ENCODE results near the gene CDX1.

The CDX1 gene

DNA sequence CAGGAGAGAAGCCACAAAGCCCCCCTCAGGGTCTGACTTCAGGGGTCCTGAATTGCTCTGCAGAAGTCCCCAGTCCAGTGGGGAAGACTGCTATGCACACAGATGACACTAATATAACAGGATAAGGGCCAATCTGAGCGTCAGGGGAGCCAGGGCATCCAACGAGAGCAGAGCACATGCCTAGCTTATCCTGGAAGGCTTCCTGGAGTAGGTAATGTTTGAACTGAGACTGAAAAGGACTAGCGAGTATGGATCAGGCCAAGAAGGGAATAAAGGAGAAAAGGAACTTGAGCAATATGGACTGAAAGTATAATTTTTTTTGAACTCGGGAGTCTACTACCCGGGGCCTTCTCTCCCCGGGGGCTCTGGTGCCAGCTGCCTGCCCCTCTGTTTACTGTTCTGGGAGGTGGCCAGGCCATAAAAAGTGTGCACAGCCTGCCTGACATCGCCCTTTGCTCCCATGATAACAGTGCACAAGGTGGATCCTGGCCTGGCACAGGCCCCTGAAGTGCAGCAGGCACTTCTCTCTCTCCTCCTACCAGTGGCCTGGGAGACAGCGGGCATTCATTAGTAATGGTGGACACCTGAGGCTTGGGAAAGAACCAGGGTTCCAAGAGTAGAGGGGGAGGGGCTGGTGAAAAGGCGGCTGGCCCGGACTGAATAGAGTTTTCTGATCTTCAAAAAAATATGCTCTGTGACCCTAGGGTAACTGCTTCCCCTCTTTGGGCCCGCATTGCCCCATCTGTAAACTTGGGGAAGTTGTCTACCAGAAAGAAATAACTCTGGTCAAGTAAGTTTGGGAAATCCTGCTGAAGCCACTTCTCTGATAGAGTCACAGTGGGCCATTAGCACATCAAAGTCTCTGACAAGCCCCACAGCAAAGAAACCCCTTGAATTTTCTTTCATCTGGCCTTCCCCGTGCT is 18.7 kb downstream of the CDX1 start:
- DNase-seq, result no peak

DNA sequence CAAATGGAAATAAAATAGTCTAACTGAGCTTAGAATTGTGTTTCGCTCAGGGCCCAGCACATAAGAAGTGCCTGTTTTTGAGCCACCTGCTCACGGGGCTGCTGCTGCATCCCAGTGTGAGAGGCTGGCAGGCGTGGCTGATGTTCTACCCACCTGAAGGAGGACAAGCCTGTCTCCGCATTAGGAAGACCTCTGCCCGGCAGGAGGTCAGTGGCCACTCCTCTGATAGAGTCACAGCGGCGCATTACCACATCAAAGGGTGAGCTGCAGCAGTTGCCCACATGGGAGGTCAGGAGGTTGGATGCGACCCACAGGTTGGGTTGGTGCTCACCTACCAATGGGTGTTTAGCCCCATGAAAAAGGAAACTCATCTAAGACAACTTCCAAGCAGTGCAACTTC is 19.6 kb downstream of the CDX1 start:
- DNase-seq, result no peak

DNA sequence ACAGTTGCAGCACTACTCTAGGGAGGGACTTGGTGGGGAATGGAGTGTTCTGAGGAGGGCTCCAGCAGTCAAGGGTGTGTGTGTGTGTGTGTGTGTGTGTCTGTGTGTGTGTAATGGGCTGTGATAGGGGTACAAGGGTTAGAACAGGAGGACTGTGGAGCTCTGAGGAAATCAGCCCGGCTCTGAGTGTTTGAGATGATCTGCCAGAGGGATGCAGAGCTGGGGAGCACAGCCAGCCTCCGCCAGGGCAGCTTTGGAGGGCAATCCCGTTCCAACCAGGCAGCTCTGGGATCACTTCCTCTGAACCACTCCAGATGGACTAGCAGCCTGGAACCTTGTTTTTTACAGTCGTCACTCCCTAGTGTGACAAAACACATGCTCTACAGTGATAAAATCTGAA is 20.3 kb downstream of the CDX1 start:
- no peak for DNase-seq

DNA sequence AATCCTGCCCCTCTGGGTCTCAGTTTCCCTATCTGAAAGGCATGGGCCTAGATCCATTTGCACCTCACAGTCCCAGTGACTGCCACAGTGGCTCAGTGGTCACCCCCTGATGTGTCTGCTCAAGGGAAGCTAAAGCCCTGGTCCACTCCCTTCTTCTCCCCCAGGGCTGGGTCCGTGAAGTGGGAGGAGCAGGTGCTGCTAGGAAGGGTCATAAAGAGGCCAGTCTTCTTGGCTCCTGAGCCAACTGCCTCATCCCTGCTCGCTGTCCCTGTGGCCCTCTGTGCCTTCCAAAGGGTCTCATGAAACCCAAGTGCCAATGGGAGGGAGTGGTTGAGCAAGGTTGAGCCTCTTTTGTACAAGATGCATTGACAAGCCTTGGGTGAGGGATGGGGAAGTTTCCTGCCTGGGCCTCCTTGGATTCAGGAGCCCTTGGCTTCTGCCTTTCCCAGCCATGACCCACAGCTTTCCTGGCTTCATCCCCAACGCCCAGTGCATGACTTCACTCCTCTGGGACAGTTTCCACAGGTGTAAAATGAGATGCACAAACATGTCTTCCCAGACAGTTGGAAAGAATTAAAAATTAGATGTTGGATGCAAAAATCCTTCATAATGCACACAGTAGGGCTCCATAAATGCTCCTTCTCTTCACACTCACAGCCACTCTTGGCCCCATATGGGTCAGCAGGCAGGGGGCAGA is 21.7 kb downstream of the CDX1 start:
- no peak for DNase-seq

DNA sequence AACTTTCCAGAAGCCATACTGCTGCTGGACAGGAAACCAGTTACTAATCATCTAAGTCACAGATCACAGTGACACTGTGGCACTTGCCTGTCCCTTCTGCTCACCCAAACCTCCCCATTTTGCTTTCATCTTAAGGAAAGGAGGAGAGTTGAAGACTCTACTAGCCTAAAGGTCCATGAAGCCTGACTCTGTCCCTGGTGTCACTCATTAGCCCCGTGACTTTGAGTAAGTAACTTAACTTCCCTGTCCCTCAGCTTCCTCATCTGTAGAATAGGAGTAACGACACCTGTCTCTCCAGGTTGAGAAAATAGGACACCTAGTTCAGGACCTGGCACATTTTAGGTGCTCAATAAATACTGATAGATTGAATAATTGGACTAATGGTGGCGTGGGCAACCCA is 22.7 kb downstream of the CDX1 start:
- no peak for DNase-seq

DNA sequence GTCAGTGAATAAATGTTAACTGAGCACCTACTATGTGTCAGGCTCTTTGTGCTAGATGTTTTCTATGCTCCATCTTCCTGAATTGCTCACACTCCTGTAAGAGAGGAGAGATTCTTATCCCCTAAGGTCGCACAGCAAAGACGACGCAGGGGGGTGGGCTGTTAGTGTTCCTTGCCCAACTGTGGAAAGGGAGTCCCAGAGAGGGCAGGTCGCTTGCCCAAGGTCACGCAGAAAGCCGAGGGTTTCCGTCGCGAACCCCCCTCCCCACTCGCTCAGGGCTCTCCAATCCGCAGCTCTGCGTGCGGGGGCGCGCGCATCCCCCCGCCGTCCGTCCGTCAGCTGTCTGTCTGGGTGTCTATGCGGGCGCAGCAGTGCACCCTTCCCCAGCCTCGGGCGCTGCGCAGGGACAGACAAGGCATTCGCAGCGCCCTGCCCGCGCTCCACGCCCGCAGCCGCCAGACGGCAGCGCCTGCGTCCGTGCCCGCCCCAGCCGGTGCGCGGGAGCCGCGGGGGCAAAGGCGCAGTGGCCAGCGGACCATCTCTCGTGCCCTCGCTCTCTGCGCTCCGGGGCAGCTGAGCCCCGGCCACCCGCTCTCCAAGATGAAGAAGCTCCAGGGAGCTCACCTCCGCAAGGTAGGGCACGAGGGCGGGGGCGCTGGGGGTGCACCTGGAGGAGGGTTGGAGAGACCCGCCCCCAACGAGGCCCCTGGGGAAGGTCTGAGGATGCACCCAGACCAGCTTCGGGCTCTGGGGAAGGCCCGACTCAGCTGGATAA is 23.3 kb downstream of the CDX1 start, which contains the start of gene SLC6A7:
Gene SLC6A7 (plus strand): TSS at position 335 of the 775 bp plus-strand sequence. CDS start 266 bp downstream, at position 601.
- DNase-seq, result no peak

DNA sequence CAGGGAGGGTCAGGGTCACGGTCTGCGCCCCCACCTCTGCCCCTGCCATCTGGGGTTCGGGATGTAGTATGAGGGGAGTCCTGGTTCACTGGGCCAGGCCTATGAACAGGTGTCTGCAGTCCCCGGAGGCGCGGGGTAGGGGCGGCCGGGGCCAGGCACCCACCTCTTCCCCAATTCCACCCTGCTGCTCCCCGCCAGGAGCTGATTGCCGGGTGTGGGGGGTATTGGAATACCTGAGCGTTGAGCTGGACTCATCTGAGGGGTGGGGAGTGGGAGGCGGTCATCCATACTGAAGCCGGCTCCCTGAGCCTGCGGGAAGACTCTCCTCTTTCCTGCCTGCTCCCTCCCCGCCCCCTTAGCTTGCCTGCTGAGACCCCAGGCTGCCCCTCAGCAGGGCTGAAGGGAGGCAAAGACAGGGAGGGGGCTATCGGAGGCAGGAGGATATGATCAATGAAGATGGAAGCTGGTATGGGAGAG is 24.0 kb downstream of the CDX1 start:
- no peak for DNase-seq

DNA sequence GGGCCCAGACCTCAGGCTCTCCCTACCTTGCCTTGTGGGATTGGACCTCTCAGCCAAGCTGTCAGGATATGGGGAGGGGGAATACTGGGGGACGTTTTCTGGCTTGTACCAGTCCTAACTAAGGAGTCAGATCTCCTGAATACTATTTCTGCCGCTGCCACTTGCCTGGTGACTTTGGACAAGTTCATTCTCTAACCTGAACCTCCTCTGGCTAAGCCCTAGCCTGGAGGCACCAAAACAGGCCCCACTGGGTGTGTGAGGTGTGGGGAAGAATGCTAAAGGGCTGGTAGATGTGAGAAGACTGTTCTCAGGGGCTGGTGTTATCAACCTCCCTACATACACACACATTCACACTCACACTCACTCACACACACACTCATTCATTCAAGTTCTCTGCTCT is 24.4 kb downstream of the CDX1 start:
- no peak for DNase-seq

DNA sequence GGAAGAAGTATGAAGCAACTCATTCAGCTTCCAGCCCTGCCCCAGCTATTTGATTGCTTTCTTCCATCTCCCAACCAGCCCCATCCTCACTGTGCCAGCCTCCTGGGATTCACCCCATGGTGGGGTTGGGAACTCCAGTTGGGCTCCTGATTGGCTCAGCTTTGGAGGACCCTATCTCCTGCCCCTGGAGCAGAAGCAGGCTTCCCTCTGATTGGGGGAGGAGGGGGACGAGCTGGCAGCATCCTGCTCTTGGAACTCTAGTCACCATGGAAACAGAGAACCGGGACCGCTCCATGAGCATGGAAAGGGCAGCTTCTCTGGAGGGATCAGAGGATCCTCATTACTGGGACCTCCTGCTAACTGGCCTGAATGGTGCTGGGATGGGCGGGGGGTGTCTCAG is 25.9 kb downstream of the CDX1 start:
- no peak for DNase-seq

DNA sequence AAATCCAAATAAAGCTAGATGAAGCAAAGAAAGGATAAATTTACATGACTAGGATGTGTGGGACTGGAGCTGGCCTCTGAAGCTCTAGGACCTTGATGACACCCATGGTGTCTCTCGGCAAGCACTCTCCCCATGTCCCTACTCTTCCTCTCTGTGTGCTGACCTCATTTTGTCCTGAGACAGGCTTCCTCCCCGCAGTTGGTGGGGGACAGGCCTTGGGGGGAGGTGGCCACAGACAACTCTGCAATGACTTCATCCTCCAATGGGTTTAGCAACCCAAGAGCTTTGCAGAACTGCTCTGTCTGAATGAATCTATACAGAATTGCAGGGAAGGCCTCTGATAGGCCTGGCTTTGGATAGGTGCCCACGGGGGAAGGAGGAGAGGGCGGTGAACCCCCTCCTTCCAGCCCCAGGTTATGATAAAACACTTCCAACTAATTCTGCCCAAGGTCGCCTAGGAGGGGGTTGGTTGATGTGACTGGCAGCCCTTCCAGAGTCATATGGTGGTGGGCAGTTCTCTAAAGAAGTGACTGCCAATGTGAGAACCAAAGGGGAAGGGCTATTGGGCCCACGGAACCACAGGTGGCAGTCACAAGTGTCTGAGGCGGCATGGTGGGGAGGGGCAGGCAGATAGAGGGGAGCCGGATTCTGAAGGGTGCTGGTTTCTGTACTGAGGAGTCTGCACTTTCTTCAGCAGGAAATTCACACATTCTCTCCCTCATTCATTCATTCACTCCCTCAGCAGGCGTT is 29.3 kb downstream of the CDX1 start:
- no peak for DNase-seq

DNA sequence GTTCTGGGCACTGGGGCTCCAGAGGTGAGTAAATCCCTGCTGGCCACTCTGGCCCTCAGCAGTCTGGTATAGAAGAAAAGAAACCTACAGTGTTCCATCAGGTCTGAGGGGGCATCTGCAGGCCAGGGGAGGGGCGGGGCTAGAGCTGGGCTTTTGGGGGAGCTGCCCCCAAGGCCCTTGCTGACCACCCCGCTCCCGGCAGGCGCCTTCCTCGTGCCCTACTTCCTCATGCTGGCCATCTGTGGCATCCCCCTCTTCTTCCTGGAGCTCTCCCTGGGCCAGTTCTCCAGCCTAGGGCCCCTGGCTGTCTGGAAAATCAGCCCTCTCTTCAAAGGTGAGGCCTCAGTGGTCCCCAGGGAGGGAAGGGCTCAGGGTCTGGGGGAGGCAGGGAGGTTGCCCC is 29.9 kb downstream of the CDX1 start:
- DNase-seq, result no peak

DNA sequence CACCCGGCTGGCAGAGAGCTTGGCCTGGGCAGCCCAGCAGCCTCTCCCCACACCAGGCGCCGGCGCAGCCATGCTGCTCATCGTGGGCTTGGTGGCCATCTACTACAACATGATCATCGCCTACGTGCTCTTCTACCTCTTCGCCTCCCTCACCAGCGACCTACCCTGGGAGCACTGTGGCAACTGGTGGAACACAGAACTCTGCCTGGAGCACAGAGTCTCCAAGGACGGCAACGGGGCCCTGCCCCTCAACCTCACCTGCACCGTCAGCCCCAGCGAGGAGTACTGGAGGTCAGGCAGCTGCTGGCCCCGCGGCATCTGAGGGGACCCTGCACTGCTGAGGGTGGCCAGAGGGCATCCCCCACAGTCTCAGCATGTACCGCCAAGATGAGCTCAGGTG is 30.4 kb downstream of the CDX1 start:
- DNase-seq, result no peak

DNA sequence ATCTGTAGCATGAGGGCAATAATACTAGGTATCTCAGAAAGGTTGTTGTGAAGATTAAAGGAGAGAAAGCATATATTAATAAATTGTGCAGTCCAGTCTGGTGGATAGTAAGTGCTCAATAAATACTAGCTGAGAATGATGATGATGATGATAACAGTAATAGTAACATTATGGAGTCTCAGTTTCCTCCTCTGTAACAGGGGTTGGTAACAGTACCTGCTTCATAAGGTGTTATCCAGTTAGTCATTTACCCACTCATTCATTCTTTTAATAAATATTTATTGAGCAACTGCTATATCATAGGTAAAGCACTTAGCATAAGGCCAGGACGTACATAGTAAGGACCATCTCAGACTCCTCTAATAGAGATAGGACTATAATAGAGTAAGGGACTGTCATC is 30.9 kb downstream of the CDX1 start:
- no peak for DNase-seq

DNA sequence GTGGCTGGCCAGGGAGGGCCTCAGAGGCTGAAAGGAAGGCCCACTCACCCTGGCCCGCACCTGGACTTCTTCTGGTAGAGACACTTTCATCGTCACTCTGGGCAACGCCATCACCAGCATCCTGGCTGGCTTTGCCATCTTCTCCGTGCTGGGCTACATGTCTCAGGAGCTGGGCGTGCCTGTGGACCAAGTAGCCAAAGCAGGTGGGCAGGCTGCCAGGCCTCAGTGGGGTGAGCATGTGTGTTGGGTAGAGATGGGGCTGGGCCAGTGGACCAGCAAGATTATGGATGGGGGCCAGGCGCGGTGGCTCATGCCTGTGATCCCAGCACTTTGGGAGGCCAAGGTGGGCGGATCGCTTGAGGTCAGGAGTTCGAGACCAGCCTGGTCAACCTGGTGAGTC is 35.9 kb downstream of the CDX1 start:
- no peak for DNase-seq

DNA sequence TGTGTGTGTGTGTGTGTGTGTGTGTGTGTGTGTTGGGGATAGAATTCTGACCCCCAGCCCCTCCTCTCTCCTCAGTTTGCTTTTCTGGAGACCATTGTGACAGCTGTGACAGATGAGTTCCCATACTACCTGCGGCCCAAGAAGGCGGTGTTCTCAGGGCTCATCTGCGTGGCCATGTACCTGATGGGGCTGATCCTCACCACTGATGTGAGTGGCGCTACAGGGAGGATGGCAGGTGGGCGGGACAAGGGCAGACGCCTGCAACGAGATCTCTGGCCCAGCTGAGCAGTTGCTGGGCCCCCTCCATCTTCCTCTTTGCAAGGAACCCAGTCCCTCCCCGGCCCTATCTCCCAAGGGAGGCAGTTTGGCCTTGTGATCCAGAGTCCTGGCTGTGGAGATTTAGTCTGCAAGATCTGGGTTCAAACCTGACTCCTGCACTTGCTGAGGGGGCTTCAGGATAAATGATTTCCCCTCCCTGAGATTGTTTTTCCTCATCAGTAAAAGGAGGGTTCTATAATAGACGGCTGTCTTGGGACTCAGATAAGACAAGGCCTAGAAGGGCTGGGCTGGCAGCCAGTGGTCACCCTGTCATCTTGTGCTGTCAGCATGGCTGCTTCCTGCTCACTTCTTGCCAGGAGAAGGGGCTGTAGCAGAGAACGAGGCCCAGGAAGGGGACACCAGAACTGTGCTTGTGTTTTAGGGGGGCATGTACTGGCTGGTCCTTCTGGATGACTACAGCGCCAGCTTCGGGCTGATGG is 37.4 kb downstream of the CDX1 start:
- no peak for DNase-seq

DNA sequence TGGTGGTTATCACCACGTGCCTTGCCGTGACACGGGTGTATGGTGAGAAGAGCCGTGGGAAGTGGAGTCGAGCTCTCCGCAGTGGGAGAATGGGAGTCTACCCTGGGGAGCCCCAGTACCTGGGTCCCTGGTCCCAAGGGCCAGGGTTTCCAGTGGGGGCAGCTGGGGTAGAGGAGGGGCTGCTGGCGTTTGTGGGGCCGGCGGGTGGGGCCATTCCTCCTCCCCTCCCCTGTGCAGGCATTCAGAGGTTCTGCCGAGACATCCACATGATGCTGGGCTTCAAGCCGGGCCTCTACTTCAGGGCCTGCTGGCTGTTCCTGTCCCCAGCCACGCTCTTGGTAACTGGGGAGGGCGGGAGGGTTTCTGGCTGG is 38.0 kb downstream of the CDX1 start:
- no peak for DNase-seq

DNA sequence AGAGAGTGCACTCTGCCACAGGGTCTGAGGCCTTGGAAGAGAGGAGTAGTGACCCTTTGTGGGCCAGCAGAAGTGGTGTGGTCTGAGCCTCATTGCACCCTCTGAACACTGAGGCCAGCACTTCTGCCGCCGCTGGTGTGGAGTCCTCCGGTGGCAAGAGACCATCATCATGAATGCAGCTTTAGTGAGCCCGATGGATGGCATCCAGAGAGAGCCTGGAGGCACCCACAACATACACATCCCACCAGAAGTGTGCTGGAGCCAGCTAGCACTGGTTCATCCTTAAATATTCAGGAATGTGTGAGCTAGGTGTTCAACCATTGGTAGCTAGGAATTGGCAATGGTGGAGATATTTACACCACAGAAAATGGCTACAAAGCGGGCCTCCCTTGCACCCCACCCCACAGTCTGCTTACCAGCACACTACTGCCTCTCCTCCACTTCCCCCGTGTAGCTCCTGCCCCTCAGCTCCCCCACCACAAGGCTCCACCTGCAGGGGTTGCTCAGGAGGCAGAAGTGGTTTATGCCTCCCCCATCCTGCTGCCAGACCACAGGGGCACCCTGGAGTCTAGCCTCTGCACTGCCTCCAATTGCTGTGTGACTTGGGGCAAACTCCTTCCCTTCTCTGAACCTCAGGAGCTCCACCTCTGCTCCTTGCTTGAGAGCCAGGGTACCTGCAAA is 39.7 kb downstream of the CDX1 start:
- DNase-seq, result no peak

DNA sequence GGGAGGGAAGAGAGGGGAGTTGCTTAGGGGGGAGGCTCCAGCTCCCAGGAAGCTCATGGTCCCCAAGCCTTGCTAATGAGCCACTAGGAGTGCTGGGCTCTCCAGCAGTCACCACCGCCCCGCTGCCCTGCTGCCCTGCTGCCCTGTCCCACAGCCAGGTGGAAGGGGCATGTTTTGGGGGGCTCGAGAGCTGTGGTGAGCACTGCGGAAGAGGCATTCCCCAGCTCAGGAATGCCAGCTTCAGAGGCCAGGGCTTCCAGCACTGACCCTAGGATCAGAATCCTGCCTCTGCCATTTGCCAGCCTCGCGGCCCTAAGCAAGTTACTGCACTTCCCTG is 40.2 kb downstream of the CDX1 start:
- DNase-seq, result no peak

DNA sequence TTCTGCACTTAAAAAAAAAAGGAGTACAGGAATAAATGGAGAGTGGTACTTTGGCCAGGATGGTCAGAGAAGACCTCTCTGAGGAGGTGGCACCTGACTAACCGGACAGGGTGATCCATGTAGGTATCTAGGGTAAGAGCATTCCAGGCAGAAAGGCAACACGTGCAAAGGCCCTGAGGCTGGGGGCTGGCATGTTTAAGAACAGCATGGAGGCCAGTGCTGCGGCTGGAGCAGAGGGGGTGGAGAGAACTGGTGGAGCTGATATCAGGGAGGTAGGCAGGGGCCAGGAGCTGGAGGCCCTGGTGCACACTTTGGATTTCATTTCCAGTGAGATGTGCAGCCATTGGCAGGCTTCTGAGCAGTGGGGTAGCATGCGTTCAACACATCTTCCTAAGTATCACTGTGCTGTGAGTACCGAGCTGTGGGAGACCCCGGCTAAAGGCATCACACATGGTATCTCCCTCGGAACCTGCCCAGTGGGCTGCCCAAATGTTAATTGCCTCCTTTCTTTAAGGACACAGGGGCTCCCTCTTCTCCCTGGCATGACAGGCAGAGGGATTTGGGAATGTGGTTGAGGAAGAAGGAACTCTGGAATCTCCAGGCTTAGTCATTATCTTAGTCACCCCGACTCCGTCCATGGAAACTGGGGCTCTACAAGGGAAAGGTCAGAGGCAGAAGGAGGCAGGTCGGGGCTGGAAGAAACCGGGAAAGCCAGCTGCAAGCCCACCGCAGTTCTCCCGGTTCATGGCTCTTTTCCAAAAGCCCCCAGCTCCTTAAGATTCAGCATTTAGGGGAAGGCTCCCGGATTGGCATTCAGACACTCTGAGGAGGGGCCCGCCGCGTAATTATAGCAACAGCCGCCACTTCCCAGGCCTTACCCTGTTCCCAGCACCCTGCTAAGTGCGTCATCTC is 41.9 kb downstream of the CDX1 start:
- no peak for DNase-seq

DNA sequence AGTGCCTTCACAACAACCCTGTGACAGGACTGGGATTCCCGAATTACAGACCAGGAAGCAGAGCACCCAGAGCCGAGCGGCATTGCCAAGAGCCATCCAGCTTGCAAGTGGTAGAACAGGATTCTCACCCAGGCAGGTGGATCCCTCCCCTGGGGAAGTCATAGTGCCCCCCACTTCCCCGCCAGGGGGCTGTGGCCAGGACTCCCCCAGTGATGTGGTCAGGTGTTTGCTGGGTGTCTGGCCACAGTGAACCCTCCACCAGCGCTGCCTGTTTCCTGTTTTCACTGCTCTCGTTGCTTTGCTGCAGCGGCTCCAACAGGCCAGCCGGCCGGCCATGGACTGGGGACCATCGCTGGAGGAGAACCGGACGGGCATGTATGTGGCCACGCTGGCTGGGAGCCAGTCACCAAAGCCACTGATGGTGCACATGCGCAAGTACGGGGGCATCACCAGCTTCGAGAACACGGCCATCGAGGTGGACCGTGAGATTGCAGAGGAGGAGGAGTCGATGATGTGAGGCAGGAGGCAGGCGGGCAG is 42.6 kb downstream of the CDX1 start:
- no peak for DNase-seq
